ENCODE measurements around the gene USP31. TPM values are rescaled to one million over a fixed set of nuclear protein-coding genes. Genes with fewer than 3 reads are reported as not detected.

Gene USP31
- total and polyA plus RNA-seq, 2 of the 13 experiments (the other 11 are each of a cell fraction or from before 2014, with no cell fraction given) = 22.5 to 23.3 TPM

DNA sequence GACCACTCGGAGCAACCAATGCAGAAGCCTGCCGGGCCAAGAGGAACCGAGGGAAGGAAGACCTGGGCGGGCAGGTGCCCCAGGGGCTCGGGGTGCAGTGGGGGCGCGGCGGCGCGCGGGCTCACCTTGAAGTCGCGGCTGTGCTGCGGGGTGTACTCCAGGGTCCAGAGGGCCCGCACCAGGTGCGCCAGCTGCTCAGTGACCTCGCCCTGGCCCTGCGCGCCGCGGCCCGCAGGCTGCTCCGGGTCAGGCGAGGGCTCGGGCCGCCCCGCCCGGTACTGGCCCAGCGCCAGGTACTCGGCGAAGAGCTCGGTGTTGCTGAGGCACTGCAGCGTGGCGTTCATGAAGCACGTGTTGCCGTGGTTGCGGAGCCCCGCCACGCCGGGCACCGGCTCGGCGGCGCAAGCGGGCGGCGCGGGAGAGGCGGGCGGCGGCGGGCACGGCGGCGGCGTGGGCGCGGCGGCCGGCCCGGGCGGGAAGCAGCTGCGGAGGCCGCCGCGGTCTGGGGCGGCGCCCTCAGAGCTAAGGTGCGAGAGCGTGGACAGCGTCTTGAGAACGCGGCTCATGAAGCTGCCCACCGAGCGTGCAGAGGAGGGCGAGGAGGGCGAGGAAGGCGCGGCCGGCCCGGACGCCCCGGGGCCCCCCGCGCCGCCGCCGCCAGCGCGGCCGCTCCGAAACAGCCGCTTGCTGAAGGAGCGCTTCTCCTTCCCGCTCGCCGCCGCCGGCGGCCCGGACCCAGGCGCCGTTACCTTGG, 562 bp downstream of the USP31 start (continued):
- TF ChIP-seq BRD4 (CRISPR knock-in tag; IDR thresholded peaks at IDR 0.05) = no peak
- TF ChIP-seq GATAD1 (CRISPR knock-in tag; IDR thresholded peaks at IDR 0.05) = no peak
- no peak for TF ChIP-seq NPAS2 (CRISPR knock-in tag; IDR thresholded peaks at IDR 0.05; ENCODE audit: borderline replicate concordance)
- 0 out of 2 replicates have a peak, but pooled peaks have one; percentile 37 for TF ChIP-seq POGZ (CRISPR knock-in tag; IDR thresholded peaks at IDR 0.05)
- TF ChIP-seq ZNF772 (CRISPR knock-in tag; IDR thresholded peaks at IDR 0.05) = peak; percentile 65; the same call in 1 of the 2 replicates
- TF ChIP-seq, protein P1, sequence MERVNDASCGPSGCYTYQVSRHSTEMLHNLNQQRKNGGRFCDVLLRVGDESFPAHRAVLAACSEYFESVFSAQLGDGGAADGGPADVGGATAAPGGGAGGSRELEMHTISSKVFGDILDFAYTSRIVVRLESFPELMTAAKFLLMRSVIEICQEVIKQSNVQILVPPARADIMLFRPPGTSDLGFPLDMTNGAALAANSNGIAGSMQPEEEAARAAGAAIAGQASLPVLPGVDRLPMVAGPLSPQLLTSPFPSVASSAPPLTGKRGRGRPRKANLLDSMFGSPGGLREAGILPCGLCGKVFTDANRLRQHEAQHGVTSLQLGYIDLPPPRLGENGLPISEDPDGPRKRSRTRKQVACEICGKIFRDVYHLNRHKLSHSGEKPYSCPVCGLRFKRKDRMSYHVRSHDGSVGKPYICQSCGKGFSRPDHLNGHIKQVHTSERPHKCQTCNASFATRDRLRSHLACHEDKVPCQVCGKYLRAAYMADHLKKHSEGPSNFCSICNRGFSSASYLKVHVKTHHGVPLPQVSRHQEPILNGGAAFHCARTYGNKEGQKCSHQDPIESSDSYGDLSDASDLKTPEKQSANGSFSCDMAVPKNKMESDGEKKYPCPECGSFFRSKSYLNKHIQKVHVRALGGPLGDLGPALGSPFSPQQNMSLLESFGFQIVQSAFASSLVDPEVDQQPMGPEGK (CRISPR knock-in tag; IDR thresholded peaks at IDR 0.05) = peak; percentile 36
- TF ChIP-seq HOXA5 (CRISPR knock-in tag; IDR thresholded peaks at IDR 0.05) = peak; percentile 16
- TF ChIP-seq ZNF713 (CRISPR knock-in tag; IDR thresholded peaks at IDR 0.05) = no peak
- TF ChIP-seq NFAT5 (CRISPR knock-in tag; IDR thresholded peaks at IDR 0.05) = peak; percentile 75
- no peak for TF ChIP-seq TCF7L2 (IDR thresholded peaks at IDR 0.05; ENCODE audit: low read depth, low read length)
- TF ChIP-seq ZNF781 (CRISPR knock-in tag; IDR thresholded peaks at IDR 0.05; ENCODE audit: borderline replicate concordance, not compliant biosample characterization) = no peak
- TF ChIP-seq ZNF552 (CRISPR knock-in tag; IDR thresholded peaks at IDR 0.05; ENCODE audit: borderline replicate concordance) = no peak
- TF ChIP-seq, protein P2, sequence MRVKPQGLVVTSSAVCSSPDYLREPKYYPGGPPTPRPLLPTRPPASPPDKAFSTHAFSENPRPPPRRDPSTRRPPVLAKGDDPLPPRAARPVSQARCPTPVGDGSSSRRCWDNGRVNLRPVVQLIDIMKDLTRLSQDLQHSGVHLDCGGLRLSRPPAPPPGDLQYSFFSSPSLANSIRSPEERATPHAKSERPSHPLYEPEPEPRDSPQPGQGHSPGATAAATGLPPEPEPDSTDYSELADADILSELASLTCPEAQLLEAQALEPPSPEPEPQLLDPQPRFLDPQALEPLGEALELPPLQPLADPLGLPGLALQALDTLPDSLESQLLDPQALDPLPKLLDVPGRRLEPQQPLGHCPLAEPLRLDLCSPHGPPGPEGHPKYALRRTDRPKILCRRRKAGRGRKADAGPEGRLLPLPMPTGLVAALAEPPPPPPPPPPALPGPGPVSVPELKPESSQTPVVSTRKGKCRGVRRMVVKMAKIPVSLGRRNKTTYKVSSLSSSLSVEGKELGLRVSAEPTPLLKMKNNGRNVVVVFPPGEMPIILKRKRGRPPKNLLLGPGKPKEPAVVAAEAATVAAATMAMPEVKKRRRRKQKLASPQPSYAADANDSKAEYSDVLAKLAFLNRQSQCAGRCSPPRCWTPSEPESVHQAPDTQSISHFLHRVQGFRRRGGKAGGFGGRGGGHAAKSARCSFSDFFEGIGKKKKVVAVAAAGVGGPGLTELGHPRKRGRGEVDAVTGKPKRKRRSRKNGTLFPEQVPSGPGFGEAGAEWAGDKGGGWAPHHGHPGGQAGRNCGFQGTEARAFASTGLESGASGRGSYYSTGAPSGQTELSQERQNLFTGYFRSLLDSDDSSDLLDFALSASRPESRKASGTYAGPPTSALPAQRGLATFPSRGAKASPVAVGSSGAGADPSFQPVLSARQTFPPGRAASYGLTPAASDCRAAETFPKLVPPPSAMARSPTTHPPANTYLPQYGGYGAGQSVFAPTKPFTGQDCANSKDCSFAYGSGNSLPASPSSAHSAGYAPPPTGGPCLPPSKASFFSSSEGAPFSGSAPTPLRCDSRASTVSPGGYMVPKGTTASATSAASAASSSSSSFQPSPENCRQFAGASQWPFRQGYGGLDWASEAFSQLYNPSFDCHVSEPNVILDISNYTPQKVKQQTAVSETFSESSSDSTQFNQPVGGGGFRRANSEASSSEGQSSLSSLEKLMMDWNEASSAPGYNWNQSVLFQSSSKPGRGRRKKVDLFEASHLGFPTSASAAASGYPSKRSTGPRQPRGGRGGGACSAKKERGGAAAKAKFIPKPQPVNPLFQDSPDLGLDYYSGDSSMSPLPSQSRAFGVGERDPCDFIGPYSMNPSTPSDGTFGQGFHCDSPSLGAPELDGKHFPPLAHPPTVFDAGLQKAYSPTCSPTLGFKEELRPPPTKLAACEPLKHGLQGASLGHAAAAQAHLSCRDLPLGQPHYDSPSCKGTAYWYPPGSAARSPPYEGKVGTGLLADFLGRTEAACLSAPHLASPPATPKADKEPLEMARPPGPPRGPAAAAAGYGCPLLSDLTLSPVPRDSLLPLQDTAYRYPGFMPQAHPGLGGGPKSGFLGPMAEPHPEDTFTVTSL (CRISPR knock-in tag; IDR thresholded peaks at IDR 0.05; ENCODE audit: borderline replicate concordance) = no peak
- TF ChIP-seq, protein P3, sequence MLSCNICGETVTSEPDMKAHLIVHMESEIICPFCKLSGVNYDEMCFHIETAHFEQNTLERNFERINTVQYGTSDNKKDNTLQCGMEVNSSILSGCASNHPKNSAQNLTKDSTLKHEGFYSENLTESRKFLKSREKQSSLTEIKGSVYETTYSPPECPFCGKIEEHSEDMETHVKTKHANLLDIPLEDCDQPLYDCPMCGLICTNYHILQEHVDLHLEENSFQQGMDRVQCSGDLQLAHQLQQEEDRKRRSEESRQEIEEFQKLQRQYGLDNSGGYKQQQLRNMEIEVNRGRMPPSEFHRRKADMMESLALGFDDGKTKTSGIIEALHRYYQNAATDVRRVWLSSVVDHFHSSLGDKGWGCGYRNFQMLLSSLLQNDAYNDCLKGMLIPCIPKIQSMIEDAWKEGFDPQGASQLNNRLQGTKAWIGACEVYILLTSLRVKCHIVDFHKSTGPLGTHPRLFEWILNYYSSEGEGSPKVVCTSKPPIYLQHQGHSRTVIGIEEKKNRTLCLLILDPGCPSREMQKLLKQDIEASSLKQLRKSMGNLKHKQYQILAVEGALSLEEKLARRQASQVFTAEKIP (CRISPR knock-in tag; IDR thresholded peaks at IDR 0.05; ENCODE audit: borderline replicate concordance) = no peak

All from HepG2 (cell line).